ENCODE data around the gene MOXD1. TPM values are rescaled to one million over a fixed set of nuclear protein-coding genes. Genes with fewer than 3 reads are reported as not detected.

MOXD1 gene
- total RNA-seq, 1 donor from 2014 or later: 16.0 TPM

DNA sequence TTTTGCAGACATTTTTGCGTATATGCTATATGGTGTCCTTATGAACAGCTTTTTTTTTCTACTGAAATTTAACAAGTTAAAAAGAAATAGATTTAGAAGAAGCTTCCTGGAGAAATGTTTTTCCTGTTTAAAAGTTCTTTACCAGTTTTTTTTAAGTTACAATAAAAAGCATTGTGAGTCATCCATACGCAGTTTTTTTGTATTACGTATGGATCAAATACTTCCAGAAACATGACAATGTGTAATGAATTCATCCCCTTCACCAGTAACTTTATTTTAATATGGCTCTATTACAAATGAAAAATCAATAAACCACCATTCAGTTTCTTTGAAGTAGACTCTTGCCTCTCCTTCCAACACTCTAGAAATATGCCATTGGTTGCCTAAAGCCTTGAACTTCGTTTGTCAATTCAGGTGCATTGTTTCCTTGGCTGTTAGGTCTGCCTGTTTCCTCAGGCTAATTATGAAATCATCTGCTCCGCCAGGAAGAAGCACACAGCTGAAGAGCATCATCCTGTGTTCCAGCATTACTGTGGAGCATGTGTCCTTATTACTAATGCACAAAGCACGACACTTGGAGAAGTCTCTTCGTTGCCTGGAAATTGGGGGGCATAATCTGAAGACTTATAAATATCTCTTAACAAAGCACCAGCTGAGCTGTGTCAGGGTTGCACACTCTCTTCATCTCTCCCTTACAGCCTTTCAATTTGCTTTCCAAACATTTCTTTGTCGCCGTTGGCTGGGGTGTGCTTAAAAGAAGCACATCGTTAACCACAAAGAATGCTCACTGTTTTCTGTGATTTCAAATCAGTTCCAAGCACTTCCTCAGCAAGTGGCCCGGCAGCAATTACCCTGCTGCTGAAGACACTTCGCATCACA, 9.6 kb downstream of the MOXD1 start:
- Histone ChIP-seq H3K27ac (peak overlapping the region; percentile 55), H3K9me3 (no peaks in the 10 kb centered on the region), H3K36me3 (no peaks in the 10 kb centered on the region), H3K4me3 (no peak overlapping the region), H3K27me3 (no peaks in the 10 kb centered on the region), H3K4me1 (no peaks in the 10 kb centered on the region)
- DNase-seq (ENCODE audit: extremely low spot score in 2 of 2): peak in 1 of 2 donors; percentile 95
- intact Hi-C loops (cut with DNase I): no loop called here
- TF ChIP-seq POLR2AphosphoS5 (IDR thresholded peaks at IDR 0.05; ENCODE audit: insufficient read depth in 1 of 2, low read depth in 1 of 2): peak in 1 of 2 donors; percentile 23
- TF ChIP-seq, protein P1, sequence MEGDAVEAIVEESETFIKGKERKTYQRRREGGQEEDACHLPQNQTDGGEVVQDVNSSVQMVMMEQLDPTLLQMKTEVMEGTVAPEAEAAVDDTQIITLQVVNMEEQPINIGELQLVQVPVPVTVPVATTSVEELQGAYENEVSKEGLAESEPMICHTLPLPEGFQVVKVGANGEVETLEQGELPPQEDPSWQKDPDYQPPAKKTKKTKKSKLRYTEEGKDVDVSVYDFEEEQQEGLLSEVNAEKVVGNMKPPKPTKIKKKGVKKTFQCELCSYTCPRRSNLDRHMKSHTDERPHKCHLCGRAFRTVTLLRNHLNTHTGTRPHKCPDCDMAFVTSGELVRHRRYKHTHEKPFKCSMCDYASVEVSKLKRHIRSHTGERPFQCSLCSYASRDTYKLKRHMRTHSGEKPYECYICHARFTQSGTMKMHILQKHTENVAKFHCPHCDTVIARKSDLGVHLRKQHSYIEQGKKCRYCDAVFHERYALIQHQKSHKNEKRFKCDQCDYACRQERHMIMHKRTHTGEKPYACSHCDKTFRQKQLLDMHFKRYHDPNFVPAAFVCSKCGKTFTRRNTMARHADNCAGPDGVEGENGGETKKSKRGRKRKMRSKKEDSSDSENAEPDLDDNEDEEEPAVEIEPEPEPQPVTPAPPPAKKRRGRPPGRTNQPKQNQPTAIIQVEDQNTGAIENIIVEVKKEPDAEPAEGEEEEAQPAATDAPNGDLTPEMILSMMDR (IDR thresholded peaks at IDR 0.05): no peak

DNA sequence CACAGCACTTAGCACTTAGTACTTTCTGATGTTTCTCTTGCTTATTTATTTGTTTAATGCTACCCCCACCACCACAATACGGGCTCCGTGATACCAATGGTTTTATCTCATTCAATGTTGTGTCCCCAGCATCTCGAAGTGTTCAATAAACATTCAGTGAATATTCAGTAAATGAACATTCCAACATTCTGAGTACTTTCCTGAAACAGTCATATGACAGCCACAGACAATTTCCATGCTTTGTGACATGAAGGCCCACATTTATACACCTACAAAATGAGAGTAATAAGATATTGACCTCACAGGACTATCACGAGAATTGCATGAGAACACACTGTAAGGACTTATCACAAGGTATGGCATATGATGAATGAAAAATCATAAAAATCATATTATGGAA, 10.8 kb downstream of the MOXD1 start:
- TF ChIP-seq, protein P1 (IDR thresholded peaks at IDR 0.05): no peak
- TF ChIP-seq POLR2AphosphoS5 (IDR thresholded peaks at IDR 0.05; ENCODE audit: insufficient read depth in 1 of 2, low read depth in 1 of 2) (no peak), POLR2A (IDR thresholded peaks at IDR 0.05) (no peak)
- no peak overlapping the region for H3K27ac ChIP-seq
- no peak overlapping the region for H3K4me3 ChIP-seq
- intact Hi-C loops (cut with DNase I): no loop called here
- no peaks in the 10 kb centered on the region for H3K9me3 ChIP-seq
- DNase-seq (ENCODE audit: extremely low spot score in 2 of 2): no peak
- H3K27me3 ChIP-seq: no peaks in the 10 kb centered on the region
- H3K4me1 ChIP-seq: no peaks in the 10 kb centered on the region
- H3K36me3 ChIP-seq: no peaks in the 10 kb centered on the region

DNA sequence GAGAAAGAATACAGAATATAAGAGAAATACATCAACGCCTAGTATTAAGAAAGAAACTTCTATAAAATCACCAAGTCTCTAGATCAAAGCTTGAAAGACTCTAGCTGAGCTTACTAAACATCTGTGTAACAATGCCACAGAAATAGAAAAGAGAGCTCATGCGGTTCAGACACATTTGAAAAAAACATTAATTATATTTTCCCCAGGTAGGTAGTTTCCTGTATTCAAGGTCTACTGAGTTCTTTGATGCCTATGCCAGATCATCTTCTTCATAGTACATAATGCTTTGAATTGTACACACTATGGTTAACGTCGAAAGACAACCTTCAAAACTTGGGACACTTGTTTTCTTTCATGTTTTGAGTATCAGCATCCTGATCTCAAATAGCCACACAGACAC, 11.3 kb downstream of the MOXD1 start:
- H3K4me1 ChIP-seq: no peaks in the 10 kb centered on the region
- H3K27ac ChIP-seq: no peak overlapping the region
- H3K36me3 ChIP-seq: no peaks in the 10 kb centered on the region
- intact Hi-C loops (cut with DNase I): no loop called here
- TF ChIP-seq POLR2AphosphoS5 (IDR thresholded peaks at IDR 0.05; ENCODE audit: insufficient read depth in 1 of 2, low read depth in 1 of 2) (no peak), POLR2A (IDR thresholded peaks at IDR 0.05) (no peak)
- TF ChIP-seq, protein P1 (IDR thresholded peaks at IDR 0.05): no peak
- no peak for DNase-seq (ENCODE audit: extremely low spot score in 2 of 2)
- no peaks in the 10 kb centered on the region for H3K9me3 ChIP-seq
- no peaks in the 10 kb centered on the region for H3K27me3 ChIP-seq
- H3K4me3 ChIP-seq: no peak overlapping the region

DNA sequence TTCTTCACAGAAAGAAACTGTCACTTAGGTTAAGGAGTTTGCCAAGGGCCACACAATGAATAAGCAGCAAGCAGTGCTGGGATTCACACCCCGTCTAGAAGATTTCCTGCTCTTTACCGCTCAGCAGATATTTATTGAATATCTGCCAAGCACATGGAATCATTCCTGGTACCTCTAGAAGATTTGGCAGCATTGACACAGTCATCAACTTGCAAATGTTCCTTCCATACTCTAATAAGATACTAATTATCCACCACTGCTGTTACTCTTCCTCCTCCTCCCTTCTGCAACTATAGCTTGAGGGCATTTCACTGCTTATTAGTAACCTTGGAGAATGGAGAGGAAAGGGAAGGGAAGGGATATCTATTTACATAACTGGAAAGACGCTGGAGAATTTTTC, 13.0 kb downstream of the MOXD1 start:
- no peaks in the 10 kb centered on the region for H3K27me3 ChIP-seq
- H3K36me3 ChIP-seq: no peaks in the 10 kb centered on the region
- H3K4me1 ChIP-seq: no peaks in the 10 kb centered on the region
- H3K27ac ChIP-seq: no peak overlapping the region
- intact Hi-C loops (cut with DNase I): no loop called here
- DNase-seq (ENCODE audit: extremely low spot score in 2 of 2): no peak
- H3K9me3 ChIP-seq: no peaks in the 10 kb centered on the region
- TF ChIP-seq POLR2AphosphoS5 (IDR thresholded peaks at IDR 0.05; ENCODE audit: insufficient read depth in 1 of 2, low read depth in 1 of 2) (no peak), POLR2A (IDR thresholded peaks at IDR 0.05) (no peak)
- TF ChIP-seq, protein P1 (IDR thresholded peaks at IDR 0.05): no peak
- no peak overlapping the region for H3K4me3 ChIP-seq

DNA sequence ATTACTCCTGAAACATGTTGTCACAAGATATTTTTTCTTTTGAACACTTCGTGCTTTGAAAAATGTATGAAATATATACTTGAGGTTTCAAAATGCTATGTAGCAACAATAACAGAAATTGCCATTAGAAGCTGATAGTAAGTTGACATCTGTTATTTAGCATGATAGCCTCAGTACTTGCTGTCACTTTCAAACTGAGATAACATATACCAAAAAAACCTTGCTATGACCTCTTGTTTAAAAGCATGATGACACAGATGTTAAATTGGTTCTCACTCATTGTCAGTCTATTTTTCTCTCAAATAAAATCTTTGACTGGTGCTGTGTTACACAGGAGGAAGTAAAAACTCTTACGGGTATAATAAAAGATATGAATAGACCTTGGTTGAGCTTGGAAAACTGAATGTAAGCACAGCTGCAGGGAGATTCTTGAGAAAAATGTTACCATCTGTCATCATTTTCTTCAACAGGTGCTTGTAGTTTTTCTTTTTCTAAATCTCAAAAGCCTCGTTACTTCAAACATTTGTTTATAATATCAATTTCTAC, 18.6 kb downstream of the MOXD1 start:
- H3K27me3 ChIP-seq: no peaks in the 10 kb centered on the region
- no peaks in the 10 kb centered on the region for H3K4me1 ChIP-seq
- no peaks in the 10 kb centered on the region for H3K9me3 ChIP-seq
- H3K4me3 ChIP-seq: no peak overlapping the region
- no peak overlapping the region for H3K27ac ChIP-seq
- no peak for DNase-seq (ENCODE audit: extremely low spot score in 2 of 2)
- TF ChIP-seq POLR2A (IDR thresholded peaks at IDR 0.05) (no peak), POLR2AphosphoS5 (IDR thresholded peaks at IDR 0.05; ENCODE audit: insufficient read depth in 1 of 2, low read depth in 1 of 2) (no peak)
- TF ChIP-seq, protein P1 (IDR thresholded peaks at IDR 0.05): no peak
- no peaks in the 10 kb centered on the region for H3K36me3 ChIP-seq
- intact Hi-C loops (cut with DNase I): no loop called here

Measured in vagina (tissue), 2 donors.